H1 (cell line): Measurements from ENCODE around the gene SLC26A11. TPM values are rescaled to one million over a fixed set of nuclear protein-coding genes. Genes with fewer than 3 reads are reported as not detected.

Source experiments
- CTCF ChIA-PET: fragments of 300-600 bp; sonication (Branson Sonifier 250); formaldehyde crosslinking; loops from one replicate; lab custom pipeline; 2021; ENCODE audit not compliant: partially characterized antibody; lab: Charles Lee
- POLR2A ChIA-PET: fragments of 300-600 bp; sonication (Branson Sonifier 250); formaldehyde crosslinking; loops from one replicate; lab custom pipeline; 2021; ENCODE audit warnings: inconsistent platforms; ENCODE audit not compliant: partially characterized antibody; lab: Charles Lee
- DNase-seq, 2 experiments: peaks; one replicate each; pipeline versions ENCODE4 v3.0.0 to v3.0.0-alpha.2; 2010 to 2022; ENCODE audit warnings: low spot score in 2 of 2, low read depth in 1 of 2, mixed read lengths in 1 of 2
- FAIRE-seq: peaks from 2 replicates; lab custom pipeline; 2011; peaks lifted over from hg19 to GRCh38; lab: Jason Lieb, UNC
- H2AFZ ChIP-seq: 2 replicates; pipeline ENCODE4 v1.8.1; 2012; ENCODE audit warnings: low read length, inconsistent platforms
- H2AK5ac ChIP-seq: 2 replicates; pipeline ENCODE4 v1.6.1; 2013; ENCODE audit warnings: low read depth, low read length
- H2BK120ac ChIP-seq: replicated peaks from 2 replicates; pipeline ENCODE3; 2013; ENCODE audit warnings: low read depth, low read length, inconsistent platforms
- H2BK12ac ChIP-seq: 2 replicates; pipeline ENCODE4 v1.6.1; 2013; ENCODE audit warnings: low read depth, low read length
- H2BK15ac ChIP-seq: 2 replicates; pipeline ENCODE4 v1.6.1; 2013; ENCODE audit warnings: low read length
- H2BK20ac ChIP-seq: 2 replicates; pipeline ENCODE4 v1.6.1; 2013; ENCODE audit warnings: low read length
- H2BK5ac ChIP-seq: 2 replicates; pipeline ENCODE4 v1.6.1; 2013; ENCODE audit warnings: low read depth, low read length
- H3K14ac ChIP-seq: 2 replicates; pipeline ENCODE4 v1.6.1; 2013; ENCODE audit warnings: inconsistent platforms; ENCODE audit not compliant: insufficient read length
- H3K18ac ChIP-seq: 2 replicates; pipeline ENCODE4 v1.6.1; 2013; ENCODE audit warnings: low read length; ENCODE audit errors: extremely low read depth
- H3K23ac ChIP-seq: 2 replicates; pipeline ENCODE4 v1.6.1; 2013; ENCODE audit warnings: inconsistent platforms; ENCODE audit not compliant: insufficient read length
- H3K23me2 ChIP-seq: 2 replicates; pipeline ENCODE4 v1.6.1; 2013; ENCODE audit warnings: low read depth, low read length
- H3K27ac ChIP-seq: 2 replicates; pipeline ENCODE4 v1.6.1; 2011; ENCODE audit warnings: low read depth, low read length, inconsistent platforms
- H3K27me3 ChIP-seq, 4 experiments: replicated peaks in 1 of 4; 1 replicate in 1 of 4; 2 replicates in 3 of 4; pipeline versions ENCODE4 v1.6.1 to v1.8.1; 2011 to 2013; ENCODE audit warnings: low read length in 3 of 4, mild to moderate bottlenecking in 3 of 4, inconsistent platforms in 2 of 4, mixed read lengths in 2 of 4, moderate library complexity in 1 of 4; ENCODE audit not compliant: control insufficient read depth in 3 of 4, insufficient read depth in 3 of 4; ENCODE audit errors: extremely low read depth in 1 of 4
- H3K36me3 ChIP-seq, 4 experiments: 2 replicates each; pipeline versions ENCODE4 v1.6.1 to v1.8.1; 2011 to 2013; ENCODE audit warnings: mild to moderate bottlenecking in 4 of 4, low read length in 3 of 4, moderate library complexity in 2 of 4, control low read depth in 1 of 4, inconsistent platforms in 1 of 4; ENCODE audit not compliant: insufficient read depth in 4 of 4, control insufficient read depth in 2 of 4
- H3K4ac ChIP-seq: replicated peaks from 2 replicates; pipeline ENCODE3; 2013; ENCODE audit warnings: low read length, low read depth, mixed read lengths, inconsistent platforms; ENCODE audit not compliant: insufficient read length
- H3K4me1 ChIP-seq, 4 experiments: replicated peaks in 1 of 4; 1 replicate in 1 of 4; 2 replicates in 3 of 4; pipeline versions ENCODE4 v1.6.1 to v1.8.1; 2011 to 2013; ENCODE audit warnings: low read length in 3 of 4, inconsistent platforms in 2 of 4, mixed read lengths in 1 of 4; ENCODE audit not compliant: insufficient read depth in 4 of 4, control insufficient read depth in 3 of 4
- H3K4me2 ChIP-seq, 2 experiments: 2 replicates each; pipeline versions ENCODE4 v1.6.1 to v1.8.1; 2011 to 2013; ENCODE audit warnings: low read depth in 2 of 2, low read length in 2 of 2, control low read depth in 1 of 2, inconsistent platforms in 1 of 2, mild to moderate bottlenecking in 1 of 2; ENCODE audit not compliant: insufficient read depth in 1 of 2
- H3K4me3 ChIP-seq, 4 experiments: fragments of 200-600, 300-600 bp in 1 of 4; sonication (generic), shearing (Covaris generic), sonication (Bioruptor Twin) in 1 of 4; 2 replicates each; pipeline versions ENCODE4 v1.5.1 to v1.8.1; 2011 to 2016; ENCODE audit warnings: low read length in 4 of 4, low read depth in 3 of 4, control low read depth in 2 of 4, inconsistent platforms in 2 of 4, mild to moderate bottlenecking in 2 of 4, mixed read lengths in 1 of 4, moderate library complexity in 1 of 4; ENCODE audit not compliant: insufficient read depth in 2 of 4; ENCODE audit errors: extremely low read depth in 1 of 4
- H3K56ac ChIP-seq: replicated peaks from 2 replicates; pipeline ENCODE3; 2013; ENCODE audit warnings: low read depth, mild to moderate bottlenecking, mixed read lengths, low read length, inconsistent platforms; ENCODE audit not compliant: insufficient read length
- H3K79me1 ChIP-seq: 2 replicates; pipeline ENCODE4 v1.6.1; 2013; ENCODE audit warnings: low read depth, low read length, control low read depth
- H3K79me2 ChIP-seq, 2 experiments: 2 replicates each; pipeline versions ENCODE4 v1.6.1 to v1.8.1; 2012 to 2013; ENCODE audit warnings: low read length in 2 of 2, mild to moderate bottlenecking in 2 of 2, inconsistent platforms in 1 of 2; ENCODE audit not compliant: insufficient read depth in 2 of 2, control insufficient read depth in 1 of 2
- H3K9ac ChIP-seq, 4 experiments: replicated peaks in 1 of 4; 1 replicate in 1 of 4; 2 replicates in 3 of 4; pipeline versions ENCODE4 v1.6.1 to v1.8.1; 2011 to 2013; ENCODE audit warnings: low read depth in 3 of 4, low read length in 3 of 4, control low read depth in 2 of 4, mild to moderate bottlenecking in 2 of 4, moderate library complexity in 2 of 4, inconsistent platforms in 1 of 4; ENCODE audit errors: extremely low read depth in 1 of 4
- H3K9me3 ChIP-seq, 2 experiments: 2 replicates each; pipeline versions ENCODE4 v1.6.1 to v1.8.1; 2012 to 2013; ENCODE audit warnings: mild to moderate bottlenecking in 2 of 2, moderate library complexity in 2 of 2, control low read depth in 1 of 2, inconsistent platforms in 1 of 2, low read depth in 1 of 2, low read length in 1 of 2, mixed read lengths in 1 of 2; ENCODE audit not compliant: insufficient read depth in 2 of 2
- H4K20me1 ChIP-seq, 2 experiments: replicated peaks in 1 of 2; 2 replicates each; pipeline versions ENCODE3 to v1.8.1; 2011 to 2013; ENCODE audit warnings: inconsistent platforms in 2 of 2, low read length in 2 of 2, mild to moderate bottlenecking in 1 of 2; ENCODE audit not compliant: insufficient read depth in 2 of 2, control insufficient read depth in 1 of 2
- H4K5ac ChIP-seq: 2 replicates; pipeline ENCODE4 v1.6.1; 2013; ENCODE audit warnings: low read length, low read depth, mixed read lengths, inconsistent platforms; ENCODE audit not compliant: insufficient read length
- H4K8ac ChIP-seq: 2 replicates; pipeline ENCODE4 v1.8.0; 2013; ENCODE audit warnings: mild to moderate bottlenecking, moderate library complexity, low read length, inconsistent platforms; ENCODE audit not compliant: insufficient read depth; ENCODE audit errors: extremely low read depth
- H4K91ac ChIP-seq: replicated peaks from 2 replicates; pipeline ENCODE3; 2013; ENCODE audit warnings: low read length, mixed read lengths, inconsistent platforms; ENCODE audit not compliant: insufficient read length
- ASH2L ChIP-seq: fragments of 200-600, 300-600 bp; sonication (generic); IDR thresholded peaks from one replicate; pipeline ENCODE4 v1.7.1; 2017; ENCODE audit warnings: low read length
- CREB1 ChIP-seq: IDR thresholded peaks from 2 replicates; pipeline ENCODE4 v1.6.1; 2012; ENCODE audit warnings: inconsistent platforms
- EGR1 ChIP-seq: IDR thresholded peaks from 2 replicates; pipeline ENCODE4 v1.6.1; 2011; ENCODE audit warnings: low read depth, low read length, borderline replicate concordance
- JUND ChIP-seq: IDR thresholded peaks from 2 replicates; pipeline ENCODE4 v1.6.1; 2011; ENCODE audit warnings: mild to moderate bottlenecking, improper control_type of control experiment, low read length
- NRF1 ChIP-seq: IDR thresholded peaks from 2 replicates; pipeline ENCODE4 v1.6.1; 2011; ENCODE audit warnings: mild to moderate bottlenecking, low read depth, low read length, improper control_type of control experiment
- RBBP5 ChIP-seq: IDR thresholded peaks from 2 replicates; pipeline ENCODE4 v1.7.1; 2012; ENCODE audit warnings: low read depth, mild to moderate bottlenecking, inconsistent platforms, low read length, moderate library complexity, borderline replicate concordance
- TBP ChIP-seq: IDR thresholded peaks from 2 replicates; pipeline ENCODE4 v1.6.1; 2011; ENCODE audit warnings: low read depth, low read length, improper control_type of control experiment
- WGBS, 2 experiments: shearing (Covaris generic) in 1 of 2; methylation state at CpG; one replicate each; pipeline versions ENCODE4 v1.1.6 to v1.1.7; 2013 to 2015; ENCODE audit warnings: low lambda C conversion rate in 2 of 2, mixed read lengths in 2 of 2, inconsistent platforms in 1 of 2, low coverage in 1 of 2, missing lambda C conversion rate in 1 of 2; ENCODE audit not compliant: insufficient replicate concordance in 2 of 2, insufficient coverage in 1 of 2, insufficient read length in 1 of 2; ENCODE audit errors: extremely low coverage in 1 of 2, missing lambda C conversion rate in 1 of 2; 5-methylcytosine and 5-hydroxymethylcytosine counted together
- polyA plus RNA-seq, 7 experiments: library from polyadenylated mRNA; depleted of rRNA in 3 of 7; stranded (reverse) in 5 of 7; unstranded in 2 of 7; fragments of >200 nt in 5 of 7; fragments of 200-250 nt in 2 of 7; gene quantifications; 1 replicate in 5 of 7; 2 replicates in 1 of 7; 4 replicates in 1 of 7; pipeline versions ENCODE4 v1.2.1 to v1.2.3, GENCODE V29; 2011 to 2013; ENCODE audit warnings: missing spikeins in 2 of 7, mixed read lengths in 2 of 7
- total RNA-seq: library from RNA; stranded (reverse); fragmentation: NEBNext Ultra II Directional; extraction: Animal tissue kit (Norgen Biotek cat#: 25700); gene quantifications from 2 replicates; pipeline ENCODE4 v1.2.1, GENCODE V29; 2021

Gene SLC26A11
- total and polyA plus RNA-seq, 2 of the 8 experiments (the other 6 are each of a cell fraction or from before 2014, with no cell fraction given), result 15.5 to 25.9 TPM

GRCh38 chr17:80290156-80290555 lies 69.9 kb downstream of the SLC26A11 start:
- H3K56ac ChIP-seq, result no peak overlapping the region
- no peak overlapping the region for H3K18ac ChIP-seq
- H3K79me2 ChIP-seq, result no peaks in the 10 kb centered on the region
- H2BK120ac ChIP-seq, result no peak overlapping the region
- H4K8ac ChIP-seq, result no peak overlapping the region
- H3K27me3 ChIP-seq, result no peaks in the 10 kb centered on the region; a peak in 1 of 7 replicates
- H3K9ac ChIP-seq, result no peak overlapping the region
- no peak overlapping the region for H3K23ac ChIP-seq
- no peak overlapping the region for H3K14ac ChIP-seq
- no peak overlapping the region for H2AK5ac ChIP-seq
- no peaks in the 10 kb centered on the region for H3K79me1 ChIP-seq
- H3K4me1 ChIP-seq, result no peaks in the 10 kb centered on the region
- H2AFZ ChIP-seq, result no peak overlapping the region
- H3K36me3 ChIP-seq, result peaks cover 11 to 41% (median 26%) of the 10 kb centered on the region in 4 experiments; a peak in 7 of 8 replicates
- H2BK15ac ChIP-seq, result no peak overlapping the region
- peak overlapping the region; percentile 74 for H4K91ac ChIP-seq
- H3K4ac ChIP-seq, result no peak overlapping the region
- H3K4me2 ChIP-seq, result no peak overlapping the region
- peak overlapping the region; percentile 5; the same call in 1 of the 2 replicates for H2BK12ac ChIP-seq
- DNase-seq, result no peak
- CTCF ChIA-PET, result interaction anchor here (1.0 to 1.9 kb wide), 2 partner anchors 93 to 95 kb away, joined by 3 to 7 read pairs; no protein-coding TSS in a partner anchor
- peak overlapping the region; percentile 20; the same call in 1 of the 2 replicates for H2BK5ac ChIP-seq
- H2BK20ac ChIP-seq, result no peak overlapping the region
- no peak overlapping the region for H3K27ac ChIP-seq
- no peak for FAIRE-seq
- TF ChIP-seq NRF1, result no peak
- TF ChIP-seq TBP, result no peak
- no peak for TF ChIP-seq EGR1
- TF ChIP-seq RBBP5, result no peak
- TF ChIP-seq JUND, result no peak
- no peak for TF ChIP-seq CREB1
- no peak for TF ChIP-seq ASH2L
- H3K4me3 ChIP-seq, result no peak overlapping the region
- no peaks in the 10 kb centered on the region for H3K23me2 ChIP-seq
- H3K9me3 ChIP-seq, result no peaks in the 10 kb centered on the region
- peaks cover 0 to 10% of the 10 kb centered on the region in 2 experiments for H4K20me1 ChIP-seq
- POLR2A ChIA-PET, result interaction anchor here (0.7 kb wide), 1 partner anchor 31 kb away, joined by 3 read pairs; no protein-coding TSS in a partner anchor
- H4K5ac ChIP-seq, result no peak overlapping the region
- 76% methylated on average over 24 of the region's 25 CpGs; no CpG with 5 or more reads in 1 of the 2 experiments for WGBS, 2 experiments
